ENCODE results near the gene CARMIL3. TPM values are rescaled to one million over a fixed set of nuclear protein-coding genes. Genes with fewer than 3 reads are reported as not detected.

CARMIL3 gene
- total RNA-seq, 2 experiments from 2014 or later, result 0.21 to 0.32 TPM

- ChIA-PET POLR2A (no interaction called here), CTCF (ENCODE audit: unreplicated experiment) (interaction anchor here (1.6 kb wide), 1 partner anchor 33 kb away, joined by 8 read pairs; no protein-coding TSS in a partner anchor)
- TF ChIP-seq CTCF (conservative IDR thresholded peaks at IDR 0.05; ENCODE audit: low read length) (no peak), EZH2phosphoT487 (IDR thresholded peaks at IDR 0.05; ENCODE audit: borderline replicate concordance, low read depth, low read length) (no peak)
- H3K79me2 ChIP-seq (ENCODE audit: insufficient read depth, low read depth, low read length), result no peaks in the 10 kb centered on the region
- intact Hi-C loops (cut with micrococcal nuclease; ENCODE audit: unreplicated experiment), result loop anchor here (1.0 to 2.0 kb wide), 2 partner anchors 32 to 51 kb away; no protein-coding TSS in a partner anchor
- no peaks in the 10 kb centered on the region for H3K36me3 ChIP-seq (ENCODE audit: insufficient read depth, low read length)
- H3K27ac ChIP-seq (ENCODE audit: low read depth, low read length, poor library complexity, severe bottlenecking), result no peak overlapping the region
- BruUV-seq (replicated peaks), result no TSS peak
- no peak overlapping the region for H3K4me2 ChIP-seq (ENCODE audit: low read length)
- H2AFZ ChIP-seq (ENCODE audit: low read length), result no peak overlapping the region
- H4K20me1 ChIP-seq (ENCODE audit: insufficient read depth, low read length), result no peaks in the 10 kb centered on the region
- H3K4me3 ChIP-seq (ENCODE audit: low read depth, low read length, poor library complexity, severe bottlenecking), result no peak overlapping the region
- H3K9me2 ChIP-seq (ENCODE audit: insufficient read depth, low read length), result no peaks in the 10 kb centered on the region
- DNase-seq (ENCODE audit: low spot score), result no peak
- no peaks in the 10 kb centered on the region for H3K9me3 ChIP-seq (ENCODE audit: low read length)
- H3K4me1 ChIP-seq (ENCODE audit: insufficient read depth, low read length, poor library complexity, severe bottlenecking), result no peaks in the 10 kb centered on the region
Observed at GRCh38 chr14:24057867-24058259, 6.1 kb downstream of the CARMIL3 start.

GRCh38 chr14:24058260-24058950, 6.6 kb downstream of the CARMIL3 start:
- Histone ChIP-seq H3K4me3 (ENCODE audit: low read depth, low read length, poor library complexity, severe bottlenecking) (no peak overlapping the region), H3K79me2 (ENCODE audit: insufficient read depth, low read depth, low read length) (no peaks in the 10 kb centered on the region), H3K27ac (ENCODE audit: low read depth, low read length, poor library complexity, severe bottlenecking) (no peak overlapping the region), H3K36me3 (ENCODE audit: insufficient read depth, low read length) (no peaks in the 10 kb centered on the region), H3K4me1 (ENCODE audit: insufficient read depth, low read length, poor library complexity, severe bottlenecking) (no peaks in the 10 kb centered on the region), H3K9me3 (ENCODE audit: low read length) (no peaks in the 10 kb centered on the region), H3K9me2 (ENCODE audit: insufficient read depth, low read length) (no peaks in the 10 kb centered on the region), H2AFZ (ENCODE audit: low read length) (no peak overlapping the region), H4K20me1 (ENCODE audit: insufficient read depth, low read length) (no peaks in the 10 kb centered on the region), H3K4me2 (ENCODE audit: low read length) (no peak overlapping the region)
- BruUV-seq (replicated peaks), result no TSS peak
- peak; percentile 41 for DNase-seq (ENCODE audit: low spot score)
- CTCF ChIA-PET (ENCODE audit: unreplicated experiment), result interaction anchor here (1.6 kb wide), 1 partner anchor 32 kb away, joined by 8 read pairs; no protein-coding TSS in a partner anchor
- TF ChIP-seq CTCF (conservative IDR thresholded peaks at IDR 0.05; ENCODE audit: low read length), result peak; percentile 61
- TF ChIP-seq EZH2phosphoT487 (IDR thresholded peaks at IDR 0.05; ENCODE audit: borderline replicate concordance, low read depth, low read length), result no peak
- intact Hi-C loops (cut with micrococcal nuclease; ENCODE audit: unreplicated experiment), result loop anchor here (1.0 to 2.0 kb wide), 2 partner anchors 32 to 50 kb away; no protein-coding TSS in a partner anchor
- POLR2A ChIA-PET, result interaction anchor here (0.6 kb wide), 1 partner anchor 681 kb away, joined by 4 read pairs; no protein-coding TSS in a partner anchor

Data from OCI-LY7 (cell line).